HL-60 (cell line): ENCODE results near the gene UBAP2.

Experiments used
- GABPA ChIP-seq: IDR thresholded peaks from 2 replicates; pipeline ENCODE4 v1.6.1; 2012; ENCODE audit warnings: low read depth
- POLR2AphosphoS5 ChIP-seq: IDR thresholded peaks from 2 replicates; pipeline ENCODE4 v1.6.1; 2012; ENCODE audit warnings: low read depth
- SPI1 ChIP-seq: IDR thresholded peaks from 2 replicates; pipeline ENCODE4 v1.6.1; 2012; ENCODE audit warnings: low read depth, mild to moderate bottlenecking, borderline replicate concordance
- TF ChIP-seq, protein P1 (sequence below): IDR thresholded peaks from one replicate; pipeline ENCODE4 v1.5.1; 2011; ENCODE audit warnings: low read length, control low read depth, inconsistent platforms; ENCODE audit not compliant: insufficient read depth
- TF ChIP-seq, protein P2 (sequence below): IDR thresholded peaks from 2 replicates; pipeline ENCODE4 v1.6.1; 2012; ENCODE audit warnings: low read depth; ENCODE audit not compliant: insufficient replicate concordance

DNA sequence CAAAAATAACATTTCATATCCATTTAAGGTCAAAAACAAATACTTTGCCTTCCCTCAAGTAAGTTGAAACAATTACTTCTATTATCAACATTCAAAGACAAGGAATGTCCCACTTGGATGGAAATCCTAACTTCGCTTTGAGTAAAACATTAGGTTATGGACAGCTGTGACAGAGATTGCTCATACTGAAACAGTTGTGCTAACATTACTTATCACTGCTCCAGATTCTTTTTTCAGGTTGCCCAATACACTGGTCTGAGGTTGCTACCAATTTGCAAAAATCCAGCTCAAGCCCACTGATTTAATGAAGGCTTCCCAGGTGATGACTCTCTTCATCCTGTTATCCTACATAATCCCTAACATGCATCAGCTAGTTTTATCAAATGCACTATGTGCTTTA is 98.3 kb downstream of the UBAP2 start:
- no peak for TF ChIP-seq POLR2AphosphoS5
- TF ChIP-seq, protein P1, sequence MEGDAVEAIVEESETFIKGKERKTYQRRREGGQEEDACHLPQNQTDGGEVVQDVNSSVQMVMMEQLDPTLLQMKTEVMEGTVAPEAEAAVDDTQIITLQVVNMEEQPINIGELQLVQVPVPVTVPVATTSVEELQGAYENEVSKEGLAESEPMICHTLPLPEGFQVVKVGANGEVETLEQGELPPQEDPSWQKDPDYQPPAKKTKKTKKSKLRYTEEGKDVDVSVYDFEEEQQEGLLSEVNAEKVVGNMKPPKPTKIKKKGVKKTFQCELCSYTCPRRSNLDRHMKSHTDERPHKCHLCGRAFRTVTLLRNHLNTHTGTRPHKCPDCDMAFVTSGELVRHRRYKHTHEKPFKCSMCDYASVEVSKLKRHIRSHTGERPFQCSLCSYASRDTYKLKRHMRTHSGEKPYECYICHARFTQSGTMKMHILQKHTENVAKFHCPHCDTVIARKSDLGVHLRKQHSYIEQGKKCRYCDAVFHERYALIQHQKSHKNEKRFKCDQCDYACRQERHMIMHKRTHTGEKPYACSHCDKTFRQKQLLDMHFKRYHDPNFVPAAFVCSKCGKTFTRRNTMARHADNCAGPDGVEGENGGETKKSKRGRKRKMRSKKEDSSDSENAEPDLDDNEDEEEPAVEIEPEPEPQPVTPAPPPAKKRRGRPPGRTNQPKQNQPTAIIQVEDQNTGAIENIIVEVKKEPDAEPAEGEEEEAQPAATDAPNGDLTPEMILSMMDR: no peak
- no peak for TF ChIP-seq GABPA
- TF ChIP-seq, protein P2, sequence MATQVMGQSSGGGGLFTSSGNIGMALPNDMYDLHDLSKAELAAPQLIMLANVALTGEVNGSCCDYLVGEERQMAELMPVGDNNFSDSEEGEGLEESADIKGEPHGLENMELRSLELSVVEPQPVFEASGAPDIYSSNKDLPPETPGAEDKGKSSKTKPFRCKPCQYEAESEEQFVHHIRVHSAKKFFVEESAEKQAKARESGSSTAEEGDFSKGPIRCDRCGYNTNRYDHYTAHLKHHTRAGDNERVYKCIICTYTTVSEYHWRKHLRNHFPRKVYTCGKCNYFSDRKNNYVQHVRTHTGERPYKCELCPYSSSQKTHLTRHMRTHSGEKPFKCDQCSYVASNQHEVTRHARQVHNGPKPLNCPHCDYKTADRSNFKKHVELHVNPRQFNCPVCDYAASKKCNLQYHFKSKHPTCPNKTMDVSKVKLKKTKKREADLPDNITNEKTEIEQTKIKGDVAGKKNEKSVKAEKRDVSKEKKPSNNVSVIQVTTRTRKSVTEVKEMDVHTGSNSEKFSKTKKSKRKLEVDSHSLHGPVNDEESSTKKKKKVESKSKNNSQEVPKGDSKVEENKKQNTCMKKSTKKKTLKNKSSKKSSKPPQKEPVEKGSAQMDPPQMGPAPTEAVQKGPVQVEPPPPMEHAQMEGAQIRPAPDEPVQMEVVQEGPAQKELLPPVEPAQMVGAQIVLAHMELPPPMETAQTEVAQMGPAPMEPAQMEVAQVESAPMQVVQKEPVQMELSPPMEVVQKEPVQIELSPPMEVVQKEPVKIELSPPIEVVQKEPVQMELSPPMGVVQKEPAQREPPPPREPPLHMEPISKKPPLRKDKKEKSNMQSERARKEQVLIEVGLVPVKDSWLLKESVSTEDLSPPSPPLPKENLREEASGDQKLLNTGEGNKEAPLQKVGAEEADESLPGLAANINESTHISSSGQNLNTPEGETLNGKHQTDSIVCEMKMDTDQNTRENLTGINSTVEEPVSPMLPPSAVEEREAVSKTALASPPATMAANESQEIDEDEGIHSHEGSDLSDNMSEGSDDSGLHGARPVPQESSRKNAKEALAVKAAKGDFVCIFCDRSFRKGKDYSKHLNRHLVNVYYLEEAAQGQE: no peak
- TF ChIP-seq SPI1: no peak
